A172 (cell line): ENCODE measurements around the gene KIF15. TPM values are rescaled to one million over a fixed set of nuclear protein-coding genes. Genes with fewer than 3 reads are reported as not detected.
A peak's percentile ranks its signal among the peaks of the same experiment; 100 is the strongest.
"Not testable (repeated sequence)": the region's sequence is repeated elsewhere in the genome, so short reads cannot be mapped to it uniquely, and the experiment has no call there.

Experiments
- DNase-seq: peaks from one replicate; pipeline ENCODE4 v3.0.0-alpha.2; 2015; ENCODE audit warnings: low spot score
- total RNA-seq: library from RNA; depleted of rRNA; stranded (reverse); fragments of >200 nt; shearing (Covaris generic); gene quantifications from 2 replicates; pipeline ENCODE4 v1.2.3, GENCODE V29; 2014

KIF15 gene
- total RNA-seq, 1 experiment from 2014 or later = 23.4 TPM

DNA sequence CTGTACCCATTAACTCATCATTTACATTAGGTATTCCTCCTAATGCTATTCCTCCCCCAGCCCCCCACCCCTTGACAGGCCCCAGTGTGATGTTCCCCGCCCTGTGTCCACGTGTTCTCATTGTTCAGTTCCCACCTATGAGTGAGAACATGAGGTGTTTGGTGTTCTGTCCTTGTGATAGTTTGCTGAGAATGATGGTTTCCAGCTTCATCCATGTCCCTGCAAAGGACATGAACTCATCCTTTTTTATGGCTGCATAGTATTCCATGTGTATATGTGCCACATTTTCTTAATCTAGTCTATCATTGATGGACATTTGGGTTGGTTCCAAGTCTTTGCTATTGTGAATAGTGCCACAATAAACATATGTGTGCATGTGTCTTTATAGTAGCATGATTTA lies 54.7 kb downstream of the KIF15 start:
- DNase-seq = not testable (repeated sequence)

DNA sequence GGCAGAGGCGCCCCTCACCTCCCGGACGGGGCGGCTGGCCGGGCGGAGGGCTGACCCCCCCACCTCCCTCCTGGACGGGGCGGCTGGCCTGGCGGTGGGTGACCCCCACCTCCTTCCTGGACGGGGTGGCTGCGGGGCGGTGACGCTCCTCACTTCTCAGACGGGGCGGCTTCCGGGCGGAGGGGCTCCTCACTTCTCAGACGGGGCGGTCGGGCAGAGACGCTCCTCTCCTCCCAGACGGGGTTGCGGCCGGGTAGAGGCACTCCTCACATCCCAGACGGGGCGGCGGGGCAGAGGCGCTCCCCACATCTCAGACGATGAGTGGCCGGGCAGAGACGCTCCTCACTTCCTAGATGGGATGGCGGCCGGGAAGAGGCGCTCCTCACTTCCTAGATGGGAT lies 59.6 kb downstream of the KIF15 start:
- not testable (repeated sequence) for DNase-seq

DNA sequence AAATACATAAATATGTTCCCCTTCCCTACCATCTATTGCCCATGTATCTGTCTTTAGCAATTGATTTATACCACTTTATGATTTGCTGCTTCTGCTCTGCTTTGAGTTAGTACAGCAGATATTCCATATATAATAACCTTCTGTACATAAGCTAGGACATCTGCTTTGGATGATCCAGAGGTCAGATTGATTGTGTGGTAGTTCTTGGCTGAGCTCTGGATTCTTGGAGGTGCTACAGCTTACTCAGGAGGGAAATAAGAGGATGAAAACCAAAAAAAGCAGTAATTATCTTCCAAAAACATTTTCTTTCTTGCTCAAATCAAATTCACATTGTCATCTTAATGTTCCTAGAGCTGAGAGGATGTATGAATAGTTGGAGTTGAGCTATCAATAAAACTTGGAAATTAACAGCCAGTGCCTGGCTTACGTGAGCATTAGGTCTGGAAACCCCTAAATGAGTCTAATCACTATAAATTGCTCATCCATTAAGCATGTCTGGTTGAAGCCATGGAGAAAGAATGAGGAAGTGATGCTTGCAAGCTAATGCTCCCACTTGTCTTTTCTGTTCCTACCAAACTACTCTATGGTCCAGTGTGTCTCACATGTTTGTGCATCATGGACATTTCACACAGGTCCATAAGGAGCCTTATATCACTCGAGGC lies 63.8 kb downstream of the KIF15 start:
- no peak for DNase-seq

DNA sequence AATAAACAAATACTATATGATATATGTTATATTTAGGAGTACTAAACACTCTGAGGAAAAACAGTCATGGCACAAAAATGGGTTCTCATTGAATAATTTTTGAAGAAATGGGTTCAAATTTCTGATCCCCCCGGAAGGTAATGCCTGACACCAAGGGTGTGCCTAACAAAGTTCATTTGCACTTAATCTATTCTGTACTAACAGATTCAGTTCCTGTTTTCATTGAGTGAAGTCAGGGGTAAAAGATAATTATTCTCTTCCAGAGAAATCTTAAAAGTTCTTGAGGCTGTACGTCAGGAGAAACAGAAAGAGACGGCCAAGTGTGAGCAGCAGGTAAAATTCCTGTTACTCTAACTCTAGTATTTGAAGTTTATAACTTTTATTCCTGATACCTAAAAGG lies 65.6 kb downstream of the KIF15 start:
- no peak for DNase-seq

DNA sequence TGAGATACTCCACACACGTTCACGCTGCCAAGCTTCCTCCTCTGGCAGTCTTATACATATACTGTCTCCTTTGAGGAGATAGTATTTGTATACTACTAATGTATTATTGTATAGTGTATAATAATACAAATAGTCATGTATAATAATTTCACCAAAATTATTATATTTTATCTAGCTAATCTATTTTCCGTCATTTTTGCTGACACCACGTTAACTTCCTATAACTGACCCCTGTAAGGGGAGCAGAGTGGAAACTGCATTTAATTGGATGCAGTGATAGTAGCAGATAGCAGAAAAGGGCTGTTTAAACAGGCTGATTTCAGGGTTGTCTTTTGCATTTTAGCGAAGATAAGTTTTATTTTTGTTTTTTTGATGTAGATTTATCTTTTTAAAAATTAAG lies 69.6 kb downstream of the KIF15 start:
- DNase-seq = no peak

DNA sequence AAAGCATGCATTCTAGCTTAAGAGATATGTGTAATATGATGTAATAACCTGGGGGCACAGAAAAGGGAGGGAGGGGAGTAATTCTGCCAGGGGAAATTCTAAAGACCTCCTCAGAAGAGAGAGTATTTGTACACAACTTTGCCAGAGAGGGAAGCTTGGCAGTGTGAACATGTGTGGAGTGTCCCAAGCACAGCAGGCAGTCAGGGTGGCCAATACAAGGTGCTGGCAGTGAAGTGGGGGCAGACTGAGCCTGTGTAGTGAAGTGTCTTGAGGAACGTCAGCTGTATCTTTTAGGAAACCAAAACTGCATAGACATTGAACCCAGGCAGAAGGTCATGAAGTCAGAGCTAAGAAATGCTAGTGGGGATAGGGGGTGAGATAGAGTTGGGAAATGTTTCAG lies 70.4 kb downstream of the KIF15 start:
- DNase-seq = no peak

DNA sequence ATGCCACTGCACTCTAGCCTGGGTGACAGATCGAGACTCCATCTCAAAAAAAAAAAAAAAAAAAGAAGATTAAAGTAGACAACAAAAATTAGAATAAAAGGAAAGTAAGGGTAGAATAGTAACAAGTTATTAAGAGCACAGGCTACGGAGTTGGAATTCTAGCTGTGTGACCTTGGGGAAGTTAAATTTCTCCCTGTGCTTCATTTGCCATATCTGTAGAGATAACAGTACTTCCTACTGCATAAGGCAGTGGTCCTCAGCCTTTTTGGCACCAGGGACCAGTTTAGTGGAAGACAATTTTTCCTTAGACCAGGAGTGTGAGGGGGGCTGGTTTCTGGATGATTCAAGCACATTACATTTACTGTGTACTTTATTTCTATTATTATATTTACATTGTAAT lies 71.4 kb downstream of the KIF15 start:
- no peak for DNase-seq

GRCh38 chr3:44833394-44833793 lies 71.8 kb downstream of the KIF15 start:
- no peak for DNase-seq

GRCh38 chr3:44835684-44836083 lies 74.1 kb downstream of the KIF15 start:
- no peak for DNase-seq

DNA sequence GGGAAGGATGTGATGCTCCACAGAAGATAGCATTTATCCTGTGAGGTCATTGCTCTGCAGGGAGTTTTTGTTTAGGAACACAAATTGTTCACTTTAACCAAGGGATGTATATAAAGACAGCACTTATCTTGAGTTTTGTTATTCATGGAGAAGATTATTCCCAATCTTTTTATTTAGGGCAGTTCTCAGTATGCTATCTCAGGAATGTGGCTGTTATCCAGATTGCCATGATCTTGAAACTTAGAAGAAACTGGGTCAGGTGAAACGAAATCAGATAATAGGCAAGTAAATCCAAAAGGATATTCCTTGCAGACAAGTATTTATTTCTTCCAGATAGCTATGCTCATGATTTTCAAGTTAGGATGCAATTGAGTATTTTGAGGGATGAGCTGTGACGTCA lies 80.8 kb downstream of the KIF15 start:
- DNase-seq = no peak

- peak; percentile 16 for DNase-seq
These were observed 84.2 kb downstream of the KIF15 start for GRCh38 chr3:44845528-44846520.

DNA sequence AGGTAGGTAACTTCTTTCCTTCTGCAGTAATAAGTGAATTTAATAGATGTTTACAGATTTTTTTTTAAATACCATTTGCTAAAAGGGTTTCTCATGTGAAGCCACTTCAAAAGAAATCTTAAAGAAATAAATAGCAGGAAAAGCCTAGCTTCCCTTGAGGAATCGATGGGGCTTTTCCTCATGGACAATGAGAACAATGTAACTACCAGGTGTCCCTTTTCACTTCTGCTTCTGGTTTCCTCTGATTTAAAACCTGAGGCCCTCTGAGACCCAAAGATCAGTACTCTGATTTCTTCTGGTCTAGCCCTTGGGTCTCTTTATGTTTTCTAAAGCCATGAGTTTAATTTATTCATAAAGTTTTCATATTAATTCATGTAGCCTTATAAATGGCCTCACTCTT lies 87.0 kb downstream of the KIF15 start:
- DNase-seq = no peak

DNA sequence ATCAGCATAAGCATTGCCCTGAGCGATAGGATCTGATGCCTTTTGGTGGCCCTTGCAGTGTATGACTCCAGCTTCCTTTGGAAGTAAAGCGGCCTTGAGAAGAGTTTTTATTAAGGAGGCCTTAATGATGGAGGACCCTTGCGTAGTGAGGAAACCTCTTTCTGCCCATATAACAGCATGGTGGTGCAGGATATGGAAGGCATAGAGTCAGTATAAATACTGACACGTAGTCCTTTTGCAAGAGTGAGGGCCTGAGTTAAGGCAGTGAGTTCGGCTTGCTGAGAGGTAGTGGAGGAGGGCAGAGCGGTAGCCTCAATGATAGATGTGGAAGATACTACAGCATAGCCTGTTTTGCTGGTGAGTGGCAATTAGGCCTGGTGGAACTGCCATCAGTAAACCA lies 95.1 kb downstream of the KIF15 start:
- not testable (repeated sequence) for DNase-seq

DNA sequence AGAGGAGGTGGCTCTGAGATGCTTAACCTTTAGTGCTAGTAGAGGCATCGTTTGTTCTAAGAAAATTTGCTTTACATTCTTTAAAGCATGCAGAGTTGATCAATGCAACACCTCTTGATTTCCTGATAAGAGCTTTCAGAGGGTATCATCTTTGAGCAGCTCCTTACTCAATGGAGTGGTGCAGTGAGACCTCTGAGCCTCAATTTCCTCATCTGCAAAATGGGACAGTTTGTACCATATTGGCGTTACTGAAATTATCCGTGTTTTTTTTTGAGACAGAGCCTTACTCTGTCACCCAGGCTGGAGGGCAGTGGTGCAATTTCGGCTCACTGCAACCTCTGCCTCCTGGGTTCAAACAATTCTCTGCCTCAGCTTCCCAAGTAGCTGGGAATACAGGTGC lies 98.5 kb downstream of the KIF15 start:
- DNase-seq = no peak

DNA sequence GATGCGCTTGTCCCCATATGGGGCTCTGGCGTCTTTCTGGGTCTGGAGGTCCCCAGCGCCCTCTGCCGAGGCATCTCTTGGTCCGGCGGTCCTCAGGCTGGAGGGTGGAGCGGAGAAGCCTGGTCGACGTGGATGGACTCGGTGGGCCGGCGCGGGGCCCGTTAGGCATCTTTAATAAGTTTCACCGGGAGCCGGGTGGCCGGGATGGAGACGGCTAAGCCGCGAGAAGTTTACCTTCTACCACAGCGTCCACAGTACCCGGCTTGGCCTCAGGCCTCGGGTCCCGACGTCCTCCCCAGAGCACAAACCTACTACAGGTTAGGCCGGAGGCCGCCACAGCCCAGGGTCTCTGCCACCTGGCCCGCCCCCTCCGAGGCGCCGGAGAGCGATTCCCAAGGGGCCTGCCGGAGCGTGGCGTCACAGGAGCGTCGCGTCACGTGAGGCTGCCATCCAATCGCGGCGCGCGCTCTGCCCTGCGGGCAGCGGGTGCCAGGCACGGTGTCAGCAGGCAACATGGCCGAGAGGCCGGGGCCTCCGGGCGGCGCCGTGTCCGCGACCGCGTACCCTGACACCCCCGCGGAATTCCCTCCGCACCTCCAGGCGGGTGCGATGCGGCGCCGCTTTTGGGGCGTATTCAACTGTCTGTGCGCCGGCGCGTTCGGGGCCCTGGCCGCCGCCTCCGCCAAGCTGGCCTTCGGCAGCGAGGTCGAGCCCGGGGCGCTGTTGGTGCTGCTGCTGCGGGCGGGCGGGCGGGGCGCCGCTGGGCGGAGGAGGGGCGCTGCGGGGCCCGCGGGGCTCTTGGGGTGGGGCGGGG lies 100.0 kb downstream of the KIF15 start, which contains the start of gene TMEM42:
Gene TMEM42, plus strand, starts transcription at position 501 of the 814 bp plus-strand sequence. Its CDS starts 13 bp downstream, at position 514.
- DNase-seq = no peak

GRCh38 chr3:44862226-44862637 lies 100.6 kb downstream of the KIF15 start:
- no peak for DNase-seq

GRCh38 chr3:44865272-44866035 lies 103.9 kb downstream of the KIF15 start:
- no peak for DNase-seq

GRCh38 chr3:44867421-44868111 lies 106.0 kb downstream of the KIF15 start:
- DNase-seq = no peak

- no peak for DNase-seq
These were observed 108.9 kb downstream of the KIF15 start for GRCh38 chr3:44870375-44871061.

DNA sequence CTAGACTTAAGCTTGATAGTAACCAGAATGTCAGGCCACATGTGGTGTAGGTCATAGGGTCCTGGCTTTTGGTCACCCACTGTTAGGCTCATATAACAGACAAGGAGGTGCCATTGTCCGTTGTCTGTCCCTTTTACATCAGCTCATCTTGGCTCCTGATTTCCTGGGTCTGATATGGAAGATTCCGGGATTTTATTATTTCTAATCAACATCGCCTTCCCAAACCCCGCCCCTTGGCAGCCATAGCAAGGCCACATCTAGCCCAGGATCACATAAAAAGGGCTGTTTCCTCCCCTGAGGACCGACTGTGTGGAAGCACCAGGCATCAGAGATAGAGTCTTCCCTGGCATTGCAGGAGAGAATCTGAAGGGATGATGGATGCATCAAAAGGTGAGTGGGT lies 112.7 kb downstream of the KIF15 start, which contains the start of gene TGM4:
Gene TGM4, plus strand, starts transcription at position 301 of the 400 bp plus-strand sequence. Its CDS starts 71 bp downstream, at position 372.
- no peak for DNase-seq
